ENCODE results near the gene MGMT.

GRCh38 chr10:129699722-129700340 is 232.8 kb downstream of the MGMT start:
- TF ChIP-seq CTCF (IDR thresholded peaks at IDR 0.05; ENCODE audit: poor library complexity, severe bottlenecking) (no peak), TAF1 (IDR thresholded peaks at IDR 0.05; ENCODE audit: low read depth) (no peak), RAD21 (conservative IDR thresholded peaks at IDR 0.05) (no peak), POLR2AphosphoS5 (IDR thresholded peaks at IDR 0.05) (no peak), MXI1 (conservative IDR thresholded peaks at IDR 0.05; ENCODE audit: poor library complexity, severe bottlenecking) (no peak), EZH2 (IDR thresholded peaks at IDR 0.05; ENCODE audit: borderline replicate concordance, insufficient read depth, low read length, poor library complexity, severe bottlenecking) (no peak), REST (IDR thresholded peaks at IDR 0.05; ENCODE audit: borderline replicate concordance) (no peak)

Data from neural cell (in vitro differentiated cells).